ENCODE results near the gene FMC1. TPM values are rescaled to one million over a fixed set of nuclear protein-coding genes. Genes with fewer than 3 reads are reported as not detected.
A peak's percentile ranks its signal among the peaks of the same experiment; 100 is the strongest.
"Not testable (repeated sequence)": the region's sequence is repeated elsewhere in the genome, so short reads cannot be mapped to it uniquely, and the experiment has no call there.

FMC1 gene
- total RNA-seq, 2 experiments from 2014 or later = 4.0 to 7.8 TPM

GRCh38 chr7:139354729-139355128 lies 13.6 kb downstream of the FMC1 start:
- no peak for DNase-seq
- Mint-ChIP-seq H3K27ac (no peak overlapping the region), H3K9me3 (no peaks in the 10 kb centered on the region), H3K4me3 (no peak overlapping the region), H3K4me1 (peaks cover 23% of the 10 kb centered on the region), H3K27me3 (no peaks in the 10 kb centered on the region), H3K36me3 (ENCODE audit: low read depth) (peaks cover 22% of the 10 kb centered on the region)
- CTCF ChIA-PET = interaction anchor here (0.6 to 0.9 kb wide), 3 partner anchors 15 to 84 kb away, joined by 3 to 4 read pairs (median 3); no protein-coding TSS in a partner anchor
- POLR2A ChIA-PET = no interaction called here

GRCh38 chr7:139355320-139355719 lies 14.2 kb downstream of the FMC1 start:
- H3K27me3 Mint-ChIP-seq = no peaks in the 10 kb centered on the region
- no peak for DNase-seq
- peaks cover 21% of the 10 kb centered on the region for H3K36me3 Mint-ChIP-seq (ENCODE audit: low read depth)
- no peak overlapping the region for H3K4me3 Mint-ChIP-seq
- H3K27ac Mint-ChIP-seq = no peak overlapping the region
- ChIA-PET POLR2A (no interaction called here), CTCF (interaction anchor here (0.9 to 1.2 kb wide), 2 partner anchors 12 to 26 kb away, joined by 3 to 4 read pairs; no protein-coding TSS in a partner anchor)
- H3K4me1 Mint-ChIP-seq = peaks cover 23% of the 10 kb centered on the region
- no peaks in the 10 kb centered on the region for H3K9me3 Mint-ChIP-seq

GRCh38 chr7:139357729-139358506 lies 16.8 kb downstream of the FMC1 start:
- Mint-ChIP-seq H3K4me3 (peak overlapping the region; percentile 99), H3K27ac (peak overlapping the region; percentile 100), H3K4me1 (peaks cover 38% of the 10 kb centered on the region), H3K36me3 (ENCODE audit: low read depth) (peaks cover 18% of the 10 kb centered on the region)
- H3K27me3 Mint-ChIP-seq, DNase-seq, H3K9me3 Mint-ChIP-seq, POLR2A ChIA-PET: not testable (repeated sequence)
- CTCF ChIA-PET = interaction anchor here (0.6 kb wide), 1 partner anchor 18 kb away, joined by 3 read pairs; no protein-coding TSS in a partner anchor

- ChIA-PET POLR2A (no interaction called here), CTCF (interaction anchor here (1.7 kb wide), 1 partner anchor 15 kb away, joined by 5 read pairs; no protein-coding TSS in a partner anchor)
- no peaks in the 10 kb centered on the region for H3K27me3 Mint-ChIP-seq
These were observed 17.6 kb downstream of the FMC1 start for GRCh38 chr7:139358541-139359365.

GRCh38 chr7:139359366-139360209 lies 18.5 kb downstream of the FMC1 start, which contains the start of gene LUC7L2:
Gene LUC7L2 (plus strand): TSS chr7:139359894. CDS start chr7:139360262, 368 bp downstream.
- DNase-seq = peak; percentile 100
- ChIA-PET CTCF (interaction anchor here (0.7 to 1.7 kb wide), 4 partner anchors 10 to 19 kb away, joined by 3 to 5 read pairs (median 4); no protein-coding TSS in a partner anchor), POLR2A (interaction anchor here (0.5 to 0.6 kb wide), 3 partner anchors 19 to 805 kb away, joined by 3 to 8 read pairs (median 3); no protein-coding TSS in a partner anchor)
- H3K9me3 Mint-ChIP-seq = no peaks in the 10 kb centered on the region
- peak within 1 kb of the TSS; percentile 100 for H3K27ac Mint-ChIP-seq
- H3K4me1 Mint-ChIP-seq = peaks cover 46% of the 10 kb centered on the region
- H3K27me3 Mint-ChIP-seq = no peaks in the 10 kb centered on the region
- H3K36me3 Mint-ChIP-seq (ENCODE audit: low read depth) = peaks cover 25% of the 10 kb centered on the region
- H3K4me3 Mint-ChIP-seq = peak within 1 kb of the TSS; percentile 99

More at GRCh38 chr7:139358541-139359365, 17.6 kb downstream of the FMC1 start:
- Mint-ChIP-seq H3K4me1 (peaks cover 41% of the 10 kb centered on the region), H3K36me3 (ENCODE audit: low read depth) (peaks cover 21% of the 10 kb centered on the region), H3K4me3 (peak overlapping the region; percentile 99), H3K27ac (peak overlapping the region; percentile 100), H3K9me3 (no peaks in the 10 kb centered on the region)
- DNase-seq = peak; percentile 46

- peaks cover 30% of the 10 kb centered on the region for H3K36me3 Mint-ChIP-seq (ENCODE audit: low read depth)
- CTCF ChIA-PET = interaction anchor here (0.7 to 1.7 kb wide), 4 partner anchors 9 to 20 kb away, joined by 3 to 5 read pairs (median 4); no protein-coding TSS in a partner anchor
- H3K9me3 Mint-ChIP-seq = no peaks in the 10 kb centered on the region
- peak overlapping the region; percentile 100 for H3K27ac Mint-ChIP-seq
- DNase-seq = peak; percentile 99
- POLR2A ChIA-PET = interaction anchor here (0.5 to 0.6 kb wide), 2 partner anchors 20 to 804 kb away, joined by 3 to 8 read pairs; no protein-coding TSS in a partner anchor
- no peaks in the 10 kb centered on the region for H3K27me3 Mint-ChIP-seq
- peak overlapping the region; percentile 99 for H3K4me3 Mint-ChIP-seq
- peaks cover 51% of the 10 kb centered on the region for H3K4me1 Mint-ChIP-seq
These were observed 19.2 kb downstream of the FMC1 start for GRCh38 chr7:139360210-139360947.

- Mint-ChIP-seq H3K4me1 (peaks cover 52% of the 10 kb centered on the region), H3K27me3 (no peaks in the 10 kb centered on the region), H3K27ac (peak overlapping the region; percentile 100), H3K4me3 (peak overlapping the region; percentile 99), H3K36me3 (ENCODE audit: low read depth) (peaks cover 32% of the 10 kb centered on the region), H3K9me3 (no peaks in the 10 kb centered on the region)
- CTCF ChIA-PET = interaction anchor here (0.9 kb wide), 1 partner anchor 10 kb away, joined by 3 read pairs; no protein-coding TSS in a partner anchor
- DNase-seq = no peak
- POLR2A ChIA-PET = no interaction called here
These were observed 19.8 kb downstream of the FMC1 start for GRCh38 chr7:139360948-139361307.

- H3K36me3 Mint-ChIP-seq (ENCODE audit: low read depth) = peaks cover 36% of the 10 kb centered on the region
These were observed 20.4 kb downstream of the FMC1 start for GRCh38 chr7:139361523-139361922.

GRCh38 chr7:139362302-139362701 lies 21.2 kb downstream of the FMC1 start:
- no peaks in the 10 kb centered on the region for H3K27me3 Mint-ChIP-seq
- H3K4me1 Mint-ChIP-seq = peaks cover 53% of the 10 kb centered on the region
- no peak overlapping the region for H3K4me3 Mint-ChIP-seq
- H3K27ac Mint-ChIP-seq = no peak overlapping the region
- H3K36me3 Mint-ChIP-seq (ENCODE audit: low read depth) = peaks cover 38% of the 10 kb centered on the region
- no peak for DNase-seq
- H3K9me3 Mint-ChIP-seq = no peaks in the 10 kb centered on the region
- CTCF ChIA-PET = no interaction called here
- POLR2A ChIA-PET = no interaction called here

More at GRCh38 chr7:139361523-139361922, 20.4 kb downstream of the FMC1 start:
- ChIA-PET CTCF (no interaction called here), POLR2A (no interaction called here)
- Mint-ChIP-seq H3K9me3 (no peaks in the 10 kb centered on the region), H3K4me1 (peaks cover 57% of the 10 kb centered on the region), H3K27me3 (no peaks in the 10 kb centered on the region), H3K4me3 (peak overlapping the region; percentile 99), H3K27ac (peak overlapping the region; percentile 100)
- DNase-seq = no peak

- CTCF ChIA-PET = no interaction called here
- Mint-ChIP-seq H3K4me3 (no peak overlapping the region), H3K9me3 (no peaks in the 10 kb centered on the region), H3K36me3 (ENCODE audit: low read depth) (peaks cover 44% of the 10 kb centered on the region), H3K4me1 (peaks cover 57% of the 10 kb centered on the region), H3K27ac (peak overlapping the region; percentile 55), H3K27me3 (no peaks in the 10 kb centered on the region)
- POLR2A ChIA-PET = no interaction called here
- DNase-seq = no peak
These were observed 21.8 kb downstream of the FMC1 start for GRCh38 chr7:139362981-139363380.

GRCh38 chr7:139365336-139365735 lies 24.2 kb downstream of the FMC1 start:
- Mint-ChIP-seq H3K27ac (no peak overlapping the region), H3K4me3 (no peak overlapping the region), H3K36me3 (ENCODE audit: low read depth) (peaks cover 49% of the 10 kb centered on the region), H3K9me3 (no peaks in the 10 kb centered on the region), H3K27me3 (no peaks in the 10 kb centered on the region), H3K4me1 (peaks cover 64% of the 10 kb centered on the region)
- ChIA-PET POLR2A (no interaction called here), CTCF (interaction anchor here (0.5 to 0.7 kb wide), 2 partner anchors 14 to 995 kb away, joined by 3 to 10 read pairs; no protein-coding TSS in a partner anchor)
- DNase-seq = no peak

Measured in activated CD4-positive, alpha-beta T cell treated with anti-CD3 and anti-CD28 coated beads, Interleukin-2, amount 10 ng/mL, durations not matched to agents 7 days and 5 days (primary cell).